Psoas muscle (tissue), 8 donors: ENCODE measurements around the gene CFAP46. TPM values are rescaled to one million over a fixed set of nuclear protein-coding genes. Genes with fewer than 3 reads are reported as not detected.
"Not testable (repeated sequence)": the region's sequence is repeated elsewhere in the genome, so short reads cannot be mapped to it uniquely, and the experiment has no call there.

Experiments
- ATAC-seq, 4 donors: fragments of 200-7000 bp; cut with Tn5 transposase; one replicate each; pipeline ENCODE4 v1.9.1; 2020; ENCODE audit warnings: moderate library complexity in 3 of 4, mild to moderate bottlenecking in 2 of 4
- DNase-seq, 2 donors: peaks; one replicate each; pipeline ENCODE4 v3.0.0-alpha.2; 2020
- H3K27ac ChIP-seq: fragments of 200-600 bp; one replicate; pipeline ENCODE4 v1.8.0; 2022
- H3K27me3 ChIP-seq, 3 donors: fragments of 200-600 bp in 1 of 3; one replicate each; pipeline versions ENCODE4 v1.6.1 to v1.8.0; 2013 to 2022; ENCODE audit warnings: low read length in 2 of 3, mild to moderate bottlenecking in 2 of 3, moderate library complexity in 1 of 3; ENCODE audit not compliant: insufficient read depth in 3 of 3
- H3K36me3 ChIP-seq, 2 donors: fragments of 200-600 bp in 1 of 2; one replicate each; pipeline versions ENCODE4 v1.6.1 to v1.8.0; 2013 to 2022; ENCODE audit warnings: low read depth in 1 of 2, mild to moderate bottlenecking in 1 of 2, moderate library complexity in 1 of 2; ENCODE audit not compliant: insufficient read depth in 1 of 2
- H3K4me1 ChIP-seq: fragments of 200-600 bp; one replicate; pipeline ENCODE4 v1.8.0; 2022
- H3K4me3 ChIP-seq: fragments of 200-600 bp; one replicate; pipeline ENCODE4 v1.8.0; 2022; ENCODE audit warnings: mild to moderate bottlenecking
- H3K9me3 ChIP-seq: fragments of 200-600 bp; one replicate; pipeline ENCODE4 v1.8.0; 2022
- CTCF ChIP-seq: fragments of 200-600 bp; IDR thresholded peaks from one replicate; pipeline ENCODE4 v1.8.0; 2022; ENCODE audit warnings: antibody characterized with exemption
- WGBS, 3 donors: extraction: QIAGEN DNeasy Blood & Tissue Kit; methylation state at CpG; one replicate each; pipeline versions ENCODE4 v1.1.6 to v1.1.7; 2013; 5-methylcytosine and 5-hydroxymethylcytosine counted together
- intact Hi-C, 2 donors: fragments of 100-400 bp; cut with DNase I; formaldehyde crosslinking; loops; one replicate each; pipeline versions ENCODE4 v1.11.0 to v1.14.2; 2022
- polyA plus RNA-seq, 3 donors: library from polyadenylated mRNA; stranded (reverse); fragments of 200-250 nt; gene quantifications; one replicate each; pipeline ENCODE4 v1.2.3, GENCODE V29; 2013
- total RNA-seq, 4 donors: library from RNA; stranded (reverse); fragmentation: NEBNext Ultra II Directional in 2 of 4; extraction: Animal tissue kit (Norgen Biotek cat#: 25700) in 2 of 4; gene quantifications; one replicate each; pipeline versions ENCODE4 v1.2.1 to v1.2.4, GENCODE V29; 2021 to 2023
- donor health status: healthy with polysubstance abuse.
- donor health status: DM: no; HTN: no; CAD: no; lungs with moderate emphysema.
- donor health status: Bipolar disorder and iron deficiency.
- donor health status: healthy.
- donor health status: DM: yes; HTN: yes; CAD: no.
- donor health status: DM: no; HTN: no; CAD: no.
- donor health status: DM: no; HTN: no; CAD: no.
- donor health status: DM: yes; HTN: yes; CAD: no.

The CFAP46 gene
- total and polyA plus RNA-seq, 7 donors, result 3.9 to 25.4 (median 13.8) TPM

- Histone ChIP-seq H3K27ac (no peak overlapping the region), H3K4me3 (no peak overlapping the region), H3K36me3 (no peaks in the 10 kb centered on the region), H3K9me3 (peaks cover 11% of the 10 kb centered on the region), H3K4me1 (no peaks in the 10 kb centered on the region), H3K27me3 (peaks cover 0 to 70% (median 16%) of the 10 kb centered on the region in 3 donors)
- no peak for ATAC-seq
- TF ChIP-seq CTCF, result no peak
- peak in 1 of 2 donors; percentile 34 for DNase-seq
- WGBS, 3 donors, result 87 to 92% (median 91%) methylated on average over 23 to 27 of the region's 27 CpGs
- intact Hi-C loops, result loop anchor here in 1 of 2 donors (10.0 kb wide), 1 partner anchor 58 kb away; no protein-coding TSS in a partner anchor
Observed at GRCh38 chr10:132846631-132847415, 95.5 kb downstream of the CFAP46 start.

DNA sequence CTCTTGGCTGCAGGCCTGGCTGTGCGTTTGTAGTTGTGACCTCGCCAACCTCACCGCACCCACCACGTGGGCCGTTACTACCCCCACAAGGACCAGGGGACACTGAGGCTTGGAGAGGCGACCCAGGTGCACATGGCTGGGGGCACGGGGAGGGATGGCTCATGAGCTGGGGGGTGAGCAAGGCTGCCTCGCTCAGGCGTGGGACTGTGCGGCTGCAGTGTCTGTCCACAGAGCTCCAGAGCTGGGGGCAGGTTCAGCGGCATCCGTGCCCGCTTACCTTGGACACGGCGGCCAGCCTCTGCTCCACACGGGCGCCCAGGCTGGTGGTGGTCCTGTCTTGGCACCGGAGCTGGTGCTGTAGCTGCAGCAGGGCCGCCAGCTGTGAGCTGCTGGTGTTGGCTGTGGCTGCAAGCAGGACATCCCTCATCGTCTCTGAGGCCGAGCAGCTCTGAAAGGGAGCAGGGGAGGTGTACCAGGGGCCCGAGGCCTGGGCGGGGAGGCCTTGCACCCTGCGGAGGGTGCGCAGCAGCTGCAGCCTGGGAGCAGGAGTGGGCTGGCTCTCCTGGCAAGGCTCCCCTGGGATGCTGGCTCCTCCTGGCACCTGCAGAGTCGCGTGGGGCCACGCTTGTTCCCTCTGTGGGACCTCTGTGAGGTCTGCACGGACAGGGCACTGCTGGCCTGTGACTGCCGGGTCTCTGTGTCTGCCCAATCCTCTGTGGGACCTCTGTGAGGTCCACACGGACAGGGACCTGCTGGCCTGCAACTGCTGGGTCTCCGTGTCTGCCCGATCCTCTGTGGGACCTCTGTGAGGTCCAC, 96.4 kb downstream of the CFAP46 start:
- 50 to 60% (median 55%) methylated on average over 32 to 33 of the region's 33 CpGs for WGBS, 3 donors
- no peak for TF ChIP-seq CTCF

DNA sequence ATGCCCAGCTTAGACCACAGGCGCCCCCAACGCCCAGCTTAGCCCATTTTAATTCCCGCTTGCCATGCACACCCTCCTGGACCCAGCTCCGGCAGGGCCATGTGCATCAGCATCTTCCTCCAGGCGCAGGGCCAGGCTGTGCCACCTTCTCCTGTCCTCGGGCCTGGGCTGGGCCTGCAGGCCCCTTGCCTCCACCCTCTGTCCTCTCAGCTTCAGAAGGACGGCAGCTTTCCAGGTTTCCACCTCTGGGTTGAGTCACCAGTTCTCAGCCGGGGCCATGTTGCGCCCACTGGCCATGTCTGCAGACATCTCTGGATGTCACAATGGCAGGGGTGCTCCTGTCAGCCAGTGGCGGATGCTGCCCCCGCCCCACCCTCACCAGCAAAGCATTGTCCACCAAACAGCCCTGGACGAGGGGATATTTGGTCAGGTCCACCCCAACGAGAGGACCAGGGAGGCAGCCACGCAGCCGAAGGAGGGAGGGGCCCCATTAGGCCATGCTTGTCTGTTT, 97.3 kb downstream of the CFAP46 start:
- TF ChIP-seq CTCF, result no peak
- ATAC-seq (no peak), DNase-seq (no peak)
- peaks cover 11% of the 10 kb centered on the region for H3K9me3 ChIP-seq
- no peak overlapping the region for H3K27ac ChIP-seq
- intact Hi-C loops, result loop anchor here in 1 of 2 donors (10.0 kb wide), 1 partner anchor 60 kb away; no protein-coding TSS in a partner anchor
- H3K4me1 ChIP-seq, result no peaks in the 10 kb centered on the region
- no peak overlapping the region for H3K4me3 ChIP-seq
- H3K27me3 ChIP-seq, result peaks cover 0 to 72% (median 14%) of the 10 kb centered on the region in 3 donors
- no peaks in the 10 kb centered on the region for H3K36me3 ChIP-seq
- 78 to 87% (median 81%) methylated on average over 15 of the region's 15 CpGs for WGBS, 3 donors

More for the DNA sequence above, 96.4 kb downstream of the CFAP46 start:
- no peak for ATAC-seq
- DNase-seq, result peak in 1 of 2 donors; percentile 31
- Histone ChIP-seq H3K27ac (no peak overlapping the region), H3K9me3 (peaks cover 11% of the 10 kb centered on the region), H3K4me1 (no peaks in the 10 kb centered on the region), H3K4me3 (no peak overlapping the region), H3K27me3 (peaks cover 0 to 72% (median 15%) of the 10 kb centered on the region in 3 donors), H3K36me3 (no peaks in the 10 kb centered on the region)
- intact Hi-C loops, result loop anchor here in 1 of 2 donors (10.0 kb wide), 1 partner anchor 59 kb away; no protein-coding TSS in a partner anchor

DNA sequence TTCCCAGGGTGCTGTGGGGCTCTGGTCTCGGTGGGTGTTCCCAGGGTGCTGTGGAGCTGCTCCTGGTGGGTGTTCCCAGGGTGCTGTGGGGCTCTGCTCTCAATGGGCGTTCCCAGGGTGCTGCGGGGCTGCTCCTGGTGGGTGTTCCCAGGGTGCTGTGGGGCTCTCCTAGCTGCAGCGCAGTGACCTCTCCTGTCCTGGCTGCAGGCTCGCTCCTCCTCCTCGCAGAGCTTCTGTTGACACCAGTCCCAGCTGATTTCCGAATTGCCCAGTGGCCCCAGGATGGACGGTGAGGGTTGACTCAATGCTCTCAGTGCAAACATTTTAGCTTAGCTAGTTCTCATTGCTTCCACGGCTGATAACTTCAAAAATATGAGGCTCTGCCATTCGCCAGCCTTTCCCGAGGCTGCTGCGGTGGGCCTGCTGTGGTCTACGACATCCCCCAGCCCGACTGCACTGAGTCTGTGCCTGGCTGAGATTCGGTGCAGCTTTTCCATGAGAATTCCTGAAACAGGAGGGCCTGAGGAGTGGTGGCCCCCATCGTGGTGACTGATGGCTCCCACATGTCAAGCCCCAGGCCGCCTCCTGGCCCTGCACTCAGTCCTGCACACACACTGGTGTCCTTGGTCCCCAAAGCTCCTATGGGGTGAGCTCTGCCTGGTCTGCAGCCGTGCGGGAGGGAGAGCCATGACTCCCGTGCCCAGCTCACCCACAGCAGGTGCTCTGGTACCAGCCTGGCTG, 98.1 kb downstream of the CFAP46 start:
- TF ChIP-seq CTCF, result no peak
- Histone ChIP-seq H3K27me3 (peaks cover 0 to 64% (median 9%) of the 10 kb centered on the region in 3 donors), H3K9me3 (peaks cover 11% of the 10 kb centered on the region), H3K36me3 (no peaks in the 10 kb centered on the region), H3K4me3 (no peak overlapping the region), H3K27ac (no peak overlapping the region), H3K4me1 (no peaks in the 10 kb centered on the region)
- intact Hi-C loops, result loop anchor here in 1 of 2 donors (10.0 kb wide), 1 partner anchor 61 kb away; no protein-coding TSS in a partner anchor
- 79 to 81% (median 79%) methylated on average over 20 of the region's 20 CpGs for WGBS, 3 donors
- ATAC-seq (no peak), DNase-seq (no peak)

DNA sequence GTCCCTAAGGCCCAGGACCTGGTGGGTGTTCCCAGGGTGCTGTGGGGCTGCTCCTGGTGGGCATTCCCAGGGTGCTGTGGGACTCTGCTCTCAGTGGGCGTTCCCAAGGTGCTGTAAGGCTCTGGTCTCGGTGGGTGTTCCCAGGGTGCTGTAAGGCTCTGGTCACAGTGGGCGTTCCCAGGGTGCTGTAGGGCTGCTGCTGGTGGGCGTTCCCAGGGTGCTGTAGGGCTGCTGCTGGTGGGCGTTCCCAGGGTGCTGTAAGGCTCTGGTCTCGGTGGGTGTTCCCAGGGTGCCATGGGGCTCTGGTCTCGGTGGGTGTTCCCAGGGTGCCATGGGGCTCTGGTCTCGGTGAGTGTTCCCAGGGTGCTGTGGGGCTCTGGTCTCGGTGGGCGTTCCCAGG, 99.1 kb downstream of the CFAP46 start:
- Histone ChIP-seq H3K27me3 (peaks cover 0 to 58% (median 12%) of the 10 kb centered on the region in 3 donors), H3K9me3 (peaks cover 11% of the 10 kb centered on the region)
- not testable (repeated sequence) for H3K4me1 ChIP-seq, H3K36me3 ChIP-seq, DNase-seq, ATAC-seq, H3K4me3 ChIP-seq, H3K27ac ChIP-seq
- intact Hi-C loops, result loop anchor here in 1 of 2 donors (10.0 kb wide), 1 partner anchor 62 kb away; no protein-coding TSS in a partner anchor
- WGBS, 3 donors, result 89 to 97% (median 96%) methylated on average over 10 of the region's 10 CpGs
